HL-60 (cell line): Measurements from ENCODE around the gene KIF25.

Experiments used
- TF ChIP-seq, protein P1 (sequence below): IDR thresholded peaks from one replicate; pipeline ENCODE4 v1.5.1; 2011; ENCODE audit warnings: low read length, control low read depth, inconsistent platforms; ENCODE audit not compliant: insufficient read depth
- TF ChIP-seq, protein P2 (sequence below): IDR thresholded peaks from 2 replicates; pipeline ENCODE4 v1.6.1; 2012; ENCODE audit warnings: low read depth; ENCODE audit not compliant: insufficient replicate concordance

DNA sequence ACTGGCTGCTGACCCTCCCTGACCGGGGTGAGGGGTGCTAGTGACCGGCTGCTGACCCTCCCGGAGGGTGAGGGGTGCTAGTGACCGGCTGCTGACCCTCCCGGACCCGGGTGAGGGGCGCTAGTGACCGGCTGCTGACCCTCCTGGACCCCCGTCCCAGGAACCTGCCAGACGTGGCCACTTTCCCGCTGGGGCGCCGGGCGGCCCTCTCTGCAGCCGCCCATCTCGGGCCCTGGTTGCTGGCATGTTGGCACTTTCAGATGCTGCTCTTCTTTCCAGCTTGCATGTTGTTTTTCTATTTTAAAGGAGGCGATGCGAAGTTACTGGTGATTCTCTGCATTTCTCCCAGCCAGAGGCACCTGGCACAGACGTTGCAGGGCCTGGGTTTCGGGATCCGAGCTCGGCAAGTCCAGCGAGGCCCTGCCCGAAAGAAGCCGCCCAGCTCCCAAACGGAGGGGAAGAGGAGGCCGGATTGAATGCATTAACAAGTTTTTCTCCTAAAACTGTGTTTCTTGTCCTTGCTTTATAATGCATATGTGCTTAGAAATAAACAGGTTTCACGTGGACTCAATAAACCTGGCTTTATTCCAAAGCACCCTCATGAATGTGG lies 47.2 kb downstream of the KIF25 start:
- TF ChIP-seq, protein P1, sequence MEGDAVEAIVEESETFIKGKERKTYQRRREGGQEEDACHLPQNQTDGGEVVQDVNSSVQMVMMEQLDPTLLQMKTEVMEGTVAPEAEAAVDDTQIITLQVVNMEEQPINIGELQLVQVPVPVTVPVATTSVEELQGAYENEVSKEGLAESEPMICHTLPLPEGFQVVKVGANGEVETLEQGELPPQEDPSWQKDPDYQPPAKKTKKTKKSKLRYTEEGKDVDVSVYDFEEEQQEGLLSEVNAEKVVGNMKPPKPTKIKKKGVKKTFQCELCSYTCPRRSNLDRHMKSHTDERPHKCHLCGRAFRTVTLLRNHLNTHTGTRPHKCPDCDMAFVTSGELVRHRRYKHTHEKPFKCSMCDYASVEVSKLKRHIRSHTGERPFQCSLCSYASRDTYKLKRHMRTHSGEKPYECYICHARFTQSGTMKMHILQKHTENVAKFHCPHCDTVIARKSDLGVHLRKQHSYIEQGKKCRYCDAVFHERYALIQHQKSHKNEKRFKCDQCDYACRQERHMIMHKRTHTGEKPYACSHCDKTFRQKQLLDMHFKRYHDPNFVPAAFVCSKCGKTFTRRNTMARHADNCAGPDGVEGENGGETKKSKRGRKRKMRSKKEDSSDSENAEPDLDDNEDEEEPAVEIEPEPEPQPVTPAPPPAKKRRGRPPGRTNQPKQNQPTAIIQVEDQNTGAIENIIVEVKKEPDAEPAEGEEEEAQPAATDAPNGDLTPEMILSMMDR, result no peak
- TF ChIP-seq, protein P2, sequence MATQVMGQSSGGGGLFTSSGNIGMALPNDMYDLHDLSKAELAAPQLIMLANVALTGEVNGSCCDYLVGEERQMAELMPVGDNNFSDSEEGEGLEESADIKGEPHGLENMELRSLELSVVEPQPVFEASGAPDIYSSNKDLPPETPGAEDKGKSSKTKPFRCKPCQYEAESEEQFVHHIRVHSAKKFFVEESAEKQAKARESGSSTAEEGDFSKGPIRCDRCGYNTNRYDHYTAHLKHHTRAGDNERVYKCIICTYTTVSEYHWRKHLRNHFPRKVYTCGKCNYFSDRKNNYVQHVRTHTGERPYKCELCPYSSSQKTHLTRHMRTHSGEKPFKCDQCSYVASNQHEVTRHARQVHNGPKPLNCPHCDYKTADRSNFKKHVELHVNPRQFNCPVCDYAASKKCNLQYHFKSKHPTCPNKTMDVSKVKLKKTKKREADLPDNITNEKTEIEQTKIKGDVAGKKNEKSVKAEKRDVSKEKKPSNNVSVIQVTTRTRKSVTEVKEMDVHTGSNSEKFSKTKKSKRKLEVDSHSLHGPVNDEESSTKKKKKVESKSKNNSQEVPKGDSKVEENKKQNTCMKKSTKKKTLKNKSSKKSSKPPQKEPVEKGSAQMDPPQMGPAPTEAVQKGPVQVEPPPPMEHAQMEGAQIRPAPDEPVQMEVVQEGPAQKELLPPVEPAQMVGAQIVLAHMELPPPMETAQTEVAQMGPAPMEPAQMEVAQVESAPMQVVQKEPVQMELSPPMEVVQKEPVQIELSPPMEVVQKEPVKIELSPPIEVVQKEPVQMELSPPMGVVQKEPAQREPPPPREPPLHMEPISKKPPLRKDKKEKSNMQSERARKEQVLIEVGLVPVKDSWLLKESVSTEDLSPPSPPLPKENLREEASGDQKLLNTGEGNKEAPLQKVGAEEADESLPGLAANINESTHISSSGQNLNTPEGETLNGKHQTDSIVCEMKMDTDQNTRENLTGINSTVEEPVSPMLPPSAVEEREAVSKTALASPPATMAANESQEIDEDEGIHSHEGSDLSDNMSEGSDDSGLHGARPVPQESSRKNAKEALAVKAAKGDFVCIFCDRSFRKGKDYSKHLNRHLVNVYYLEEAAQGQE, result no peak
